GM18870 (cell line): Measurements from ENCODE around the gene CSTF2T.

Experiments used
- ATAC-seq: cut with Tn5 transposase; IDR thresholded peaks from one replicate; pipeline ENCODE4 v1.9.1; 2021; ENCODE audit warnings: moderate library complexity; ENCODE audit not compliant: unreplicated experiment

The CSTF2T gene

GRCh38 chr10:51651063-51651462 is 48.3 kb downstream of the CSTF2T start:
- ATAC-seq: no peak

- ATAC-seq: no peak
Measured at GRCh38 chr10:51649064-51649463, 50.3 kb downstream of the CSTF2T start.
